Fibroblast of skin of abdomen (primary cell): ENCODE results near the gene ITGA6.

Experiments
- DNase-seq: peaks from one replicate; pipeline ENCODE4 v3.0.0-alpha.2; 2013

The ITGA6 gene

DNA sequence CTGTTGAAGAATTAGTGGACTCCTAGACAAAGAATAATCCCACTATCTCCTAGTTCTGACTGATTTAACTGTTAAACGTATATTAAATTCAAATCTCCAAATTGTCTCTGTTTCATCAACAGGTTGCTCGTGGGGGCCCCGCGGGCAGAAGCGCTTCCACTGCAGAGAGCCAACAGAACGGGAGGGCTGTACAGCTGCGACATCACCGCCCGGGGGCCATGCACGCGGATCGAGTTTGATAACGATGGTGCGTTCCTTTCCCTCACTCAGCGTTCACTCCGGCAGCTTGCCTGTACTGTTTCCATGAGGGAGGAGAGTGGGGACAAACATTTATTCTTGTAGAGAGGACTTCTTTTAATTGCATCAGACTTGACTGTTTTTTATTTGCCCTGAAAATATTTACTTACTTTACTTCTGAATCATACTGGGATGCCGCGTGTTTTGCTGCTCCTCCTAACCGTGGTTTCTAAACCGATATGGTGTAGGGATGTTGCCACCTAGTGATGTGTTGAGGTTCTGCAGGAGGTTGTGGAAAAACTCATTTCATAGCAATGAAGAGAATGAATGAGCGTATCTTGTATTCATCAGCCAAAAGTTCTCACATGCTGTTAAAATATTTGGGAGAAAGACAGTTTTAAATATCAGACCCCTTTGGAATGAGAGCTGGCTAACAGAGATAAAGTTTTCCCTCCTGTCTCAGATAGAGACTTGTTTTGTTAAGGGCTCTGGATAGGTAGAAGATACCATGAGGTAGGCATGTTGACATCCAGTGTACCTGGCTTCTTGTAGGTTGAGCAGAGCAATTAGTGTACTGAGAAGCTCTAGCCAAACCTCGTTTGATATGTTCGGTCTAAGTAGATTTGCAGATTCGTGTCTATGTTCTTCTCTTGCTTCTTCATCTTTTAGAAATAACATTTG, 38.3 kb downstream of the ITGA6 start:
- peak; percentile 84 for DNase-seq

DNA sequence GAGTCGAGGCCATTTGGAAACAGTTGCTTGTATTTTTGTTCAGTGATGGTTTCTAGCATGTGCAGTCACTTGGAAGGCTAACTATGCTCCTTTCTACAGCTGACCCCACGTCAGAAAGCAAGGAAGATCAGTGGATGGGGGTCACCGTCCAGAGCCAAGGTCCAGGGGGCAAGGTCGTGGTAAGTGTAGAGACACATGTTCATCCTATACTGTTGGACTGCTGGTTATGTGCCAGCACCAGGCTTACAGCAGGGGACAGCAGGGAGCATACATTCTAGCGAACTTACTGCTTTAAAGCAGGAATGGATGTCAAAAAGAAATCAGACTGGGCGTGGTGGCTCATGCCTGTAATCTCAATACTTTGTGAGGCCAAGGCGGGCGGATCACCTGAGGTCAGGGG, 40.0 kb downstream of the ITGA6 start:
- DNase-seq = peak; percentile 18

DNA sequence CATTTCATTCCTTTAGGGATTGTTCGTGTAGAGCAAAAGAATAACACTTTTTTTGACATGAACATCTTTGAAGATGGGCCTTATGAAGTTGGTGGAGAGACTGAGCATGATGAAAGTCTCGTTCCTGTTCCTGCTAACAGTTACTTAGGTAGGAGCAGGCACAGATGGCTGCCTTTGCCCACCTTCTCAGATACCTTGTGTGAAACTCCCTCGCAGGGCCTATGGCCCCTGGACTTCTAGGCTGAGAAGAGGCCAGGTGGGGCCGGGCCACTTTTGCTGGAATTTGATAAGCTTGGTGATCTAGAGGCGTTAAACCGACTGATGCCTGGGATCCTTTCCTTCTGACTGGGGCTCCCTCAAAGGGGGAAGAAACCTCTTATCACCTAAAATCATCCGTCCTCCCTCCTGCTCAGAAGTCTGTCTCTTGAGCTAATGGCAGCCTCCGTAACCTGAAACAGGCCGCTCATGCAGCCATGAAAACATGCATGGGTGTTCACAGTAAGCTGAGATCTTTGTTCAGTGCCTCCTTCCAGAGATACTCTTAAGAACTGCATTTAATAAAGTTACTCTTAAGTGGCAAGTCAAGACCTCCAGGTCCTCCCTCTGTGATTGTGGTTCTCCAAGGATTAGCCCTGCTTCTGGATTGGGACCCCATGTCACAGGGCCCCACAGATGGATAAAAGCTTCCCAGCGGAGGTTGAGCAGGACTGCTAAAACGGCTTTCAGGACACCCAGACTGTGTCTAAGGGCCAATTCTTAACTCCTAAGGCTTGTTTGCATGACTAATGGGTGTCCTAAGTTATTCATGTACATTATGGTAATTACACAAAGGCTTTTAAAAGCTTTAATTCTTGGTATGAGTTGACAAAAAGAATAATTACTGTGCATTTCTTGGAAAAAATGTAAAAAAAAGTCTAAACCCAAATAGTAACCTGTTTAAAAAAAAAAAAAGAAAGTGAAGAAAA, 43.9 kb downstream of the ITGA6 start:
- no peak for DNase-seq

DNA sequence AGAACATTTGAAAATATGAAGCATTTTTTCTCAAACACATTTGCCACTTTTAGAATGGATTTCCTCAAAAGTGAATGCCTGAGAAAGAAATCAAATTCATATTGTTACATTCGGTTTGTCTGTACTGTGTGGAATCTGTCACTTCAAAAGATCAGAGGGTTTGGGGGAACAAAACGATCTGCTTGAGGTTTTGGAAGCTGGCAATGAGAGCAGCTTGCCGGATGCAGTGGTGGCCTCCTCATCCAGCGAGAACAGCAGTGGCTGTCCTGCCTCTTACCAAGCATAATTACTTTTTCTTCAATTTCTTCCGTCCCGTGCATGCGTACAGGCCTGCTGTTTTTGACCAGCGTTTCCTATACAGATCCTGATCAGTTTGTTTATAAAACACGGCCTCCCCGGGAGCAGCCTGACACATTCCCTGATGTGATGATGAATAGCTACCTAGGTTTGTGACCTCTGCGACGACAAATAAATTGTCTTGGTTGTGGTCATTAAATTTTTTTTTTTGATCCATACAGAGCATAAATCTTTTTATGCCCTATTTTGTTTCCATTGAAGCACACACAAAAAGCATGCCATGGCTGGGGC, 45.2 kb downstream of the ITGA6 start:
- DNase-seq = no peak

DNA sequence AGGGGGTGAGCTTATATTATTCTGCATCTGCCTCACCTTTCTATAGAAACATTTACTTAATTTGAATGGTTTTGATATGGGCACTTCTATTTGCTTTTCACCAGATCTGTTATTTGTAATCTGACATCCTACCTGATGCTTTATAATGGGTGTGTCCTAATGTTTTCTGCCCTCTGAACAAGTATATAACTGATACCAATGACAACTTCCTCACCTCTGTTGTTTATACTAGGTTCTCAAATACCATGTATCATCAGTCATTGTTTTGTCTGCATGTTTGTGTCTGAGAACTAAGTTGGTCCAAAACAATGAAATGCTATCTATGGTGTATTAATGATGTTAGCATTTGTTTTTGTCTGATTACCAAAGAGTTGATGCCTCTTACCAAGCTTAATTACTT, 45.8 kb downstream of the ITGA6 start:
- no peak for DNase-seq

DNA sequence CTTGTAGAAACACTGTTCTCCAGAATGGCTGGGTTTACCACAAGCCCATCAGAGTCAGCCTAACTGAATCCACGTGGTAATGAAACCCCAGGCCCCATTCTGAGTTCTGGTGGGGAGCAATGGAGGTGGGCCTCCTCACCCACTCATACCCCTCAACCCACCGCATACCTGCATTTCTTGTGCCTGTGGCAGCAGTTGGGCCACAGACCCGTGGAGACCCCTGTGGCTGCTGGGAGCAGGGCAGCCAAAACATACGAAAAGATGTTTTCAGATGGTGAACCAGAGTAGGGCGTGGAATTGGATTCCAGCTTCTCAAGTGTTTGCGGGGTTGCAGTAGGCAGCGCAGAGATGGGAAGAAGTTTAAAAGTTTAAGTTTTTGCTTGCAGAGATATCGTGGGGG, 51.0 kb downstream of the ITGA6 start:
- DNase-seq = no peak

DNA sequence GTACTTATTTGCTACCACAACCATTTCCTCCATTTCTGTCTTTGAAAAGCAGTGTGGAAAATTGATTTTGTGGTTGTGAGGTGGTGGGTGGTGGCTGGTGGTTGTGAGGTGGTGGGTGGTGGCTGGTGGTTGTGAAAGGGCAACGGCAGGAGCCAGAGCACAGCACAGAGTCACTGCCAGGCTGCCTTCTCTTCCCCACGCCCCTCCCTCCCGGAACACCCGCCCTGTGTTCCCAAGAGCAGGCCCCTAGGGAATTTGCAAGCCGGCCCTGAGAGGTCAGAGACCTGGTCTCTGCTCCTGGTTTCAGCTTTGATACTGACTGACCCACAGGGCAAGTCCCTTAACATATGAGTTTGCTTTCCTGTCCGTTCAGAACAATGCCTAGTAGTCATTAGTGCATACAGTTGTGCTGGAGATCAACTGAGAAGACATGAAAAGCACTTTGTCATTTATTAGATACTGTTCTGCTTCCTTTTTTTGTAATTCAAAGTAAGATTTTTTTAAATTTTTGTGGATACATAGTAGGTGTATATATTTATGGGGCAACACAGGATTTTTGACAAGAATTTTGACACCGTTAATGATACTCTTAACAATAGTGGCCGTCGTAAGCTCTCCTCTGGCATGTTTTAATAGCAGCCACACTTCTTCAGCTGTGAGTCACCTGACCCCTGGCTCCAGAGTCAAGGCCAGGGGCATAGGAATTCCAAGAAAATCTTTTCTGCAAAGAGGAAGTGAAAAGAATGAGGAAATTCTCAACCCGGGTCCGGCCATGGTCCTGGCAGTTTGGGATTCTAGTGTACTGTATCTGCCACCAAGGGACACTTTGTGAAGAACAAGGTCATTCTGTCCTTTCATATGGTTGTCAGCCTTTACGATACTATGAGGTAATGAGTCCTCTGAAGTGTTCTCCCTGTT, 53.2 kb downstream of the ITGA6 start:
- DNase-seq = peak; percentile 13

DNA sequence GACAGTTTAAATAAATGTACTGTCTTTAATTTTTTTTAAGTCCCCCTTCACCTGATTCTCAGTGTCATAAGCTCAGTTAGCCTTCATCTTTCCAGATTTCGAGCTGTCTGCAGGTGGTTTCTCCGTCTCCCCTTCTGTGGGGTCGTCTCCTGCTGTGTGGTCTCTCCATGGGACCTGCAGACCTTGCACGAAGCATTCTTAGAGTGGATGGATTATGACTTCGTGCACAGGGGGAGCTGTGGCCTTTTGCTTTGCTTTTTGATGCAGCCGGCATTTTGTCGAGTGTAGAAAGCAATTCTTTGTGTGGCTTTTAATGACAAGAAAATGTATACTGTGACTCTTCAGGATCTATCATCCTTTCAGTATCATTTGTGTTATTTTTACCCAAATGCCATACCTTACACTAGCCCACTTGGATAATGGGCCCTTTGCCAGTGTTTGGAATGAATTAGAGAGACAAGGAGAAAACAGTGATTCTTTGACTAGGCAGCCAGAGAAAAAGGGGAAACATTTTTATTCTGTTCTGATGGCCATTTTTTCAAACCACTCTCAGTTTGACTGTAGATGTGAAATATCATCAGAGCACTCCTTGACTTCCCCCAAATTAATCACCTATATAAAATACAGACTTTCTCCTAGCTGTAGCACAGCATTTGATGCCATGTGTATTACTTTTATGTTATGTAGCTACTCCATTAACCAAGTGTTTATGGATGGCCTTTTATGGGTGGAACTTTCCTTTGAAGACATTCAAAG, 54.3 kb downstream of the ITGA6 start:
- DNase-seq = no peak

DNA sequence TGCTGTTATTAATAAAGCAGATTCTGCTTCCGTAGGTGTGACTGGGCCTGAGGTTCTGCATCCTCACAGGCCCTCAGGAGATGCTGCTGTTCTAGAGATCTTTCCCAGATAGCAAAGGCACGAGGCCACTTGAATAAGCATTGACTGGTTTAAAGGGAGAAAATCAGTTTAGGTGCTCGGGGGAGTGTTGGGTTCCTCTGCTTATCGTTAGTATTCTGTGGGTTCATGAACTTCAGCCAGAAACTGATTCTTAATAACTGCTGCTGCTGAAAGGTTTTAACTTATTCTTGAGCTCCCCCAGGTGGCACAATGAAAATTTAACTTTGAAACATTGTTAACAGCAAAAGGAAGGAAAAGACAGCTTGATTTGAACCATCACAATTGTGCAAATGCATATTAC, 56.9 kb downstream of the ITGA6 start:
- DNase-seq = peak; percentile 22

DNA sequence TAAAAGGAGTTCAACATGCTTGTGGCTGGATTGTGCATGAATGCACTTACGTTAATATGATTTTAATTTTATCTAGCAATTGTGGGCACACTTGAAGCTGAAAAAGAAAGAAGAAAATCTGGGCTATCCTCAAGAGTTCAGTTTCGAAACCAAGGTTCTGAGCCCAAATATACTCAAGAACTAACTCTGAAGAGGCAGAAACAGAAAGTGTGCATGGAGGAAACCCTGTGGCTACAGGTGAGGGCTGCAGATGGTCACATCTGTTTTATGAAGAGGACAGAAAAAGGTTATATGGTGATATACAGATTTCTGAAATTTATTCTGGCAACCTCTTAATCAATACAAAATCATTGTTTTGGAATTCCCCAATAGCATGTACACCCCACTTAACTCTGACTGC, 57.3 kb downstream of the ITGA6 start:
- no peak for DNase-seq

DNA sequence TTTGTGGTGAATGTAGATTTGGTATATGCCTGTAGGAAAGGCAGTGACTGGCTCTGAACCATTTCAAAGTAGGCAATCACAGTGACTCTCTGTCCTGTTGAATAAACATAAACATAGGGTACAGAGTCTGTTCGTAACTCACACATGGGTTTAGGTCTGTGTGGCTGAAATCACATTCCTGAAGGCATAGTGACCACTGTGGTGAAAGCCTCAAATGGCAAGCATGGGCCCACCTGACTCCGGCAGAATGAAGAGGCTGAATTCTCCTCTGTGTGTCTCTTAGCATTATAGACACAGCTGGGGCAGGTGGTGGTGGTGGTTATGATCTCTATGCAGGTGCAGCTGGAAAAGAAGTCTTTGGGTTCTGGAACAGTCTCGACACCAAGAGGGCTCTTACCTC, 61.2 kb downstream of the ITGA6 start:
- DNase-seq = no peak

DNA sequence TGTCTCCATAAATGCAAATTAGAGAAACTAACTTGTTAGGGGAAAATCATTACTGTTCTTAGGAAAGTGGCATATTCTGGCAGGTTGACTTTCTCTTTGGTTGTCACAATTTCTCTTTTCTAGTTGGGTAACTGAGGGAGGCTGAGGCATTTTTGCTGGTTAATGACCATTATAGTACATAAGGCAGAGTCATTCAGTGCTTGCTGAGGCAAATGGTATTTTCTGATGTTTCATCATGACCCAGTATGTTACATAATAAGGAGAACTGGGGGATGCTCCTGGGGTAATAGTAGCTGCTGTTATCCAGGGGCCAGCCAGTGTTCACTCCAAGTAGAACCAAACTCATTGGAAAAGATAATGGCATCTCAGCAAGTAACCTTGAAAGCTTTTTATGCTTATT, 62.3 kb downstream of the ITGA6 start:
- DNase-seq = peak; percentile 36

DNA sequence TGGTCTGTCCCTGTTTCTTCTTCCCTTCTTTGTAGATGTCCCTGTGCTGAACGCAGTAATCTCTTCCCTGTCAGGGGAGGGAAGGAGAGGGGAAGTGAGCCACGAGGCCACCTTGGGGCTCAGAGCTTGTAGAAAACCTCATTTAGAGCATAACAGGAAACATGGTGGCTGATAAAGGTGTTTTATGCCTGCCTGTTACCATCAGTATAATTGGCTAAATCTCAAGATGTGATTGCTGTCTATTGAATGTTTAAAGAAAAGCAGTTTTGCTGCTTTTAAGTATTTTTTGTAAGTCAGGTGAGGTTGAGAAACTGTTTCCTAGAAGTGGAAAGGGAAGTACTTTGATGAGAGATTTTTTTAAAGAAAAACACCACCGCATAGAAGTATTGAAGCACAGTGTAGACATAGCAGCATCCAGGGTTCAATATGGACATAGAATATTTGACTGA, 68.8 kb downstream of the ITGA6 start:
- no peak for DNase-seq

DNA sequence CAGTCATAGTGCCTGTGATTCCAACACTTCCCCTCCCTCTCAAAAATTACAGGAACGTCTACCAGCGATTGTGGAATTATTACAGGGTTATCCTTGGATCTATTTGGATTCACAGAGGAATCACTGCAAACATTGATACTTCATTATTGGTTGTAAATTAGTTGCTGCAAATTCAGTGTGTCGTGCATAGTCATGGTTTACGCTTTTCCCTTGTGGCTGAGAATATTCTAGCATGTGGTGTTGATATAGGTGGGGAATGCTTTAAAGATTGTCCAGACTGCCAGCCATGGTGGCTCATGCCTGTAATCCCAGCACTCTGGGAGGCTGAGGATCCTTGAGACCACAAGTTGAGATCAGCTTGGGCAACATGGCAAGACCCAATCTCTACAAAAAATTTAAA, 79.8 kb downstream of the ITGA6 start:
- DNase-seq = no peak

DNA sequence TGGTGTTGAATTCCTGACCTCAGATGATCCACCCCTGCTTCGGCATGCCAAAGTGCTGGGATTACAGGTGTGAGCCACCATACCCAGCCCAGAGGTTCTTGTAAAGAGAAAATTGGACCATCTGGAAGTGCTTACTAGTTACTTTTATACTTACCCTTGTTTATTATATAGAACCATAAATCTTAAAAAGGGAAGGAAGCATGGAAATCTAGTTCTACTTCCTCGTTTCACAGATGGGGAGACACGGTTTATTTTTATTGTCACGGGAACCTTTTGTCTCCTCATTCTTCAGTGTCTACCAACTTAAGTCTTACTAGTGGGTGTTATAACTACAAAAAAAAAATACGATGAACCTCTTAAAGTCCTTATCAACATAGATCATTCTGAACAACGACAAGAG, 82.7 kb downstream of the ITGA6 start:
- DNase-seq = no peak

DNA sequence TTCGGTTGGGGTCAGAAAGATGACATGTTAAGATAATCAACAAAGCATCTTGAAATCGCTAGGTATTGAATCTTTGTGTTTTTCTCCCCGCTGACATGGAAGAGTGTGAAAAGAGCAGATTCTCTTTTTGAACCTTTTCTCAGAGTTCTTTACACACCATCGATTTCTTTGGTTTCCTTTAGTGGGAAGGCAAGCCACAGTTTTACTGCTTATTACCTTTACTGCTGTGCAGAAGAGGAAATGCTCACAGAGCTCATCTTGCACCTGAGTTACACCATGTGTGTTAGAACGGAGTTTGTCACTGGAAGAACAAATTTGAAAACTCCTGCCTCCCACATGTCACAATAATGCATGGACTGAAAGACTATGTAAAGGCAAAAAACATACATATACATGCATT, 83.2 kb downstream of the ITGA6 start:
- DNase-seq = no peak

DNA sequence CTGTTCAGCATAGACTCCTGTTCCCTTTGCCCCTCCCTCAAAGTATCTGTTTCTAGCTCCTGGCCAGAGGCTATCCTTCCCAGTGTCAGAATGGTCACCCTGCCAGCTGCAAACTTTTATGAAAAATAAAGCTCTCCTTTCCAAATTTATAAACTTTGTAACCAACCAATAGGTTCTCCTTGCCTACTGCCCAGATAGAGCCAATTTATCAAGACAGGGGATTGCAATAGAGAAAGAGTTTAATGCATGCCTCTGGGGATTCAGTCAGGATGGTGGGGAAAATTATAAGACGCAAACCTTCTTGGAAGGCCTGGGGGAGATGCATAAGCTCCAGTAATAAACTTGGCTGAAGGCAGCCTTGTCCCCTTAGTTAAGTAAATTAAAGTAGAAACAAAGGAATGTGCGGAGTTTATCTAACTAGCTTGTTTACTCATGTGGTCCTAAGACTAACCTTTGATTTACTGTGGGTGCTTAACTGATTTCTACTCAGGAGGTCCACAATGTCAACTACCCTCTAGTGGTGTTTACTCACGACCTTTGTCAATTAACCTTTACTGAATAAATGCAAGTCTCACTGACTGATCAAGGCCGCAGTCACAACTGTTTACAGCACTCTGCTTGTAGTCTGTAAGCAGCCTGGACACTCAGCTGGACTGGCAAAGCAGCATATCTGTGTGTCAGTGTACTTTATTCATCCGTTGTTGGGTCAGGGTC, 85.6 kb downstream of the ITGA6 start:
- no peak for DNase-seq

DNA sequence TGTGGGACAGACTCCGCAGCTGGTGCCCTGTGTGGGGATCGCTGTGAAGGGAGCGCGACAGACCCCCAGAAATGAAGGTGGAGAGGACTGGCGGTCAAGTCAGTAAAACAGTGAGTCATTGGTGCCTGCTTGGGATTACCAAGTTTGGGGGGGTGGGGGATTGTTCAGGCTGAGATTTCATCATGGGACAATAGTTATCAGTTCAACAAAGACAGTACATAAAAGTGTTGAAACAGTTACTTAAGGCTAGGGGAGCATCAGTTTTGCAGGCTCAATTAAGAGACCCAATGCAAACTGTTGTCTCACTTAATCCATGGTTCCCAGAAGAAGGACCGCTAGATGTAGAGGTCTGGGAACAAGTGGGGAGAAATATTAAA, 86.1 kb downstream of the ITGA6 start:
- no peak for DNase-seq

DNA sequence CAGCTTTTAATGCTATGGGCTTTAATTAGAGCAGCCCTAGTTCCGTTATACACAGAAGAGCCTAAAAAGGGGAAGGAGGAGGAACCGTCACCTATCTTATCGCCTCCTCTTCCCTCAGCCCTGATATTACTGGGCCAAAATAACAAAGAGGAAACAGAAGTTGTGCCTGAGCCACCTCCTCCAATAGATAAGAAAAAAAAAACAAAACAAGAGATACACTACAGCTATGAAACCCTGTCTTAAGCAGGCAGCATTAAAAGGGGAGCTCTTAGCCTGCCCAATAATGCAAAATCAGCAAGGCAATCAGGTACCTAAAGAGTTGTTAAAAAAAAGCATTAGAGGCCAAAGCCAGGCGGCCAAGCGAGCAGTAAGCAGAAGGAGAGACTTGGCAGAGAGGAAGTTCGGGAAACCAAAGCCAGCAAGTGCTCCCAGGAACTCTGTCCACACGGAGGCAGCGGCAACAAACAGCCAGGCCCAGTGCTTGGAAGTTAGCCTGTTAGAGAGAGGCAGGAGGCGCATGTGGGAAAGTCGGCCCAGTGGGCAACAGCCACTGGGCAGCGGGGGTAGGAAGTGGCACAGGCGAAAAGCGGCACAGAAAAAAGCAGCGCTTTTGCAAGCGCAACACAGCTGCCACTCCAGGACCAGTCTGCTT, 86.7 kb downstream of the ITGA6 start:
- no peak for DNase-seq

DNA sequence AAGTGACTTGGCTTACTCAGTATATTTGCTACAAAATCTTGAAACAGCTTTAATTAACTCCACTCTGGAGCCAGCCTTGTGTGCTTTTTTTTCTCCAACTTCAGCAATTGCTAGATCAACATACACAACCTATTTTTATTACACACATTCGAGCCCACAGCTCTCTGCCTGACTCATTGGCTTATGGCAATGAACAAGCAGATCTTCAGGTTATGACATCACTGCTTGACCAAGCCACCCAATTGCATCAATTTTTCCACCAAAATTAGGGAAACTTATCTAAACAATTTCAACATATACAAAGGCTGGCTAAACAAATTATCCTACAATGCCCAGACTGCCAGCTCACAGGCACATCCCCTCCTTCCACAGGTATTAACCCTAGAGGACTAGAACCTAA, 88.9 kb downstream of the ITGA6 start:
- peak; percentile 36 for DNase-seq
